Sigmoid colon (tissue), 7 donors: ENCODE measurements around the gene AP1G2. TPM values are rescaled to one million over a fixed set of nuclear protein-coding genes. Genes with fewer than 3 reads are reported as not detected.
A peak's percentile ranks its signal among the peaks of the same experiment; 100 is the strongest.

Experiments used
- DNase-seq: peaks from one replicate; pipeline ENCODE4 v3.0.0-alpha.2; 2019
- H3K27ac ChIP-seq, 4 donors: fragments of 200-600 bp; sonication (generic); one replicate each; pipeline ENCODE4 v1.5.1; 2016 to 2019; ENCODE audit warnings: mild to moderate bottlenecking in 1 of 4
- H3K27me3 ChIP-seq, 3 donors: fragments of 200-600 bp; sonication (generic); one replicate each; pipeline ENCODE4 v1.5.1; 2019; ENCODE audit warnings: mild to moderate bottlenecking in 1 of 3
- H3K36me3 ChIP-seq, 4 donors: fragments of 200-600 bp; sonication (generic); one replicate each; pipeline ENCODE4 v1.5.1; 2016 to 2019
- H3K4me1 ChIP-seq, 4 donors: fragments of 200-600 bp; sonication (generic); one replicate each; pipeline ENCODE4 v1.5.1; 2017 to 2019
- H3K4me3 ChIP-seq, 4 donors: fragments of 200-600 bp; sonication (generic); one replicate each; pipeline ENCODE4 v1.5.1; 2017 to 2019; ENCODE audit warnings: mild to moderate bottlenecking in 2 of 4, moderate library complexity in 1 of 4
- H3K9me3 ChIP-seq, 4 donors: fragments of 200-600 bp in 3 of 4; sonication (generic) in 3 of 4; one replicate each; pipeline versions ENCODE4 v1.5.1 to v1.6.1; 2013 to 2019
- CTCF ChIP-seq, 4 experiments: fragments of 450-650 bp in 3 of 4; fragments of 200-600 bp in 1 of 4; IDR thresholded peaks; one replicate each; pipeline ENCODE4 v1.5.1; 2016 to 2019; ENCODE audit warnings: antibody characterized with exemption in 4 of 4, mild to moderate bottlenecking in 3 of 4, moderate library complexity in 2 of 4
- EP300 ChIP-seq, 4 donors: sonication (generic); formaldehyde crosslinking; IDR thresholded peaks; one replicate each; pipeline ENCODE4 v1.6.1; 2017; ENCODE audit warnings: antibody characterized with exemption in 4 of 4
- POLR2A ChIP-seq, 2 donors: fragments of 450-650 bp; IDR thresholded peaks; one replicate each; pipeline ENCODE4 v1.6.1; 2016; ENCODE audit warnings: antibody characterized with exemption in 2 of 2, mild to moderate bottlenecking in 2 of 2, moderate library complexity in 2 of 2
- POLR2AphosphoS5 ChIP-seq, 4 donors: sonication (generic); formaldehyde crosslinking; IDR thresholded peaks; one replicate each; pipeline ENCODE4 v1.6.1; 2017; ENCODE audit warnings: antibody characterized with exemption in 4 of 4
- WGBS, 2 donors: extraction: QIAGEN DNeasy Blood & Tissue Kit; methylation state at CpG; one replicate each; pipeline ENCODE4 v1.1.7; 2013; 5-methylcytosine and 5-hydroxymethylcytosine counted together
- intact Hi-C: fragments of 100-400 bp; cut with DNase I; formaldehyde crosslinking; loops from one replicate; pipeline ENCODE4 v1.15.1; 2023
- polyA plus RNA-seq, 3 donors: library from polyadenylated mRNA; stranded (reverse); fragments of 200-250 nt; gene quantifications; one replicate each; pipeline ENCODE4 v1.2.3, GENCODE V29; 2013
- total RNA-seq, 4 donors: library from RNA; depleted of rRNA; stranded (reverse); fragments of >200 nt; gene quantifications; one replicate each; pipeline ENCODE4 v1.1.0, GENCODE V29; 2016
- donor health status: healthy with polysubstance abuse.
- donor health status: Bipolar disorder and iron deficiency.
- donor health status: healthy.

AP1G2 gene
- total and polyA plus RNA-seq, 7 donors, result 16.4 to 124 (median 33.0) TPM

DNA sequence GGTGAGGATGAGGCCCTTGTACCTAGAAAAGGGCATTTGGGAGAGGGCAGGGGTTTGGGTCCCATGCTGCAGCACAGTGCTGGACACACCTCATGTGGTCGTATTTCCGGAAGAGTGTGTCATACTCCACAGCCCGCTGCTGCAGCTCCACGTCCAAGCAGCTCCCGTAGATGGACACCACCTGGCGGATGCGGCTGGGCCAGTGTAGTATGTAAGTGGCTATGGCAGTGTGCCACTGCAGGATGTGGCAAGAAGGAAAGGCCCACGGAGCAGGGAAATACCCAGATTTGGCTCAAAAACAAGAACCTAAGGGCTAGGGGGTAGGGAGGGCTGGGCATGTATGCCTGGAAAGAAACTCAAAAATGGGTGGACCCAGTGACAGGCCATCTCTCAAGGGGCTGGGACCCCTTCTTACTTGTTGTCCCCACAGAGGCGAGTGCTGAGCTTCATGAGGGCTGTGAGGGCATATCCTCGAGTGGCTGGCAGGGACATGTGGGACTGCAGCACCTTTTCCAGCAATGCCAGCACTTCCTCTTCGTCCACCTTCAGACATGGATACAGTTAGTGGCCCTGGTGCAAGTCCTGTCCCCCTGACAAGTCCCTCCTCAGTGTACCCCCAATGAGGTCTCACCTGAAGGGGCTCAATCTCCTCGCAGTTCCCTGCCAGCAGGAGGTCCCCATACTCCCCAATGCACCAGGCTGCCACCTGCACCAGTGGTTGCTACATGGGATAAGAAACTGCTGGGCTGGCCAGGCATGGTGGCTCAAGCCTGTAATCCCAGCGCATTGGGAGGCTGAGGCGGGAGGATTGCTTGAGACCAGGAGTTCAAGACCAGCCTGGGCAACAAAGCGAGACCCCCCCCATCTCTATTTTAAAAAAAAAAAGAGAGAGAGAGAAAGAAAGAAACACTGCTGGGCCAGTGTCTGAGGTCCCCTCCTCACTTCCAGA, 5.4 kb downstream of the AP1G2 start:
- 78 to 81% methylated on average over 15 of the region's 15 CpGs for WGBS, 2 donors
- Histone ChIP-seq H3K4me3 (no peak overlapping the region), H3K4me1 (peaks cover 0 to 22% (median 18%) of the 10 kb centered on the region in 4 donors), H3K27ac (no peak overlapping the region), H3K36me3 (peaks cover 0 to 20% (median 3%) of the 10 kb centered on the region in 4 donors), H3K27me3 (no peaks in the 10 kb centered on the region), H3K9me3 (no peaks in the 10 kb centered on the region)
- intact Hi-C loops, result loop anchor here (1.0 kb wide), 1 partner anchor 84 kb away; no protein-coding TSS in a partner anchor
- TF ChIP-seq POLR2AphosphoS5 (IDR thresholded peaks at IDR 0.05) (peak in 1 of 4 donors; percentile 10), EP300 (IDR thresholded peaks at IDR 0.05) (no peak)
- DNase-seq, result peak; percentile 85

- 90 to 98% methylated on average over 2 of the region's 2 CpGs for WGBS, 2 donors
- TF ChIP-seq CTCF (IDR thresholded peaks at IDR 0.05), result no peak
- no peak for TF ChIP-seq EP300 (IDR thresholded peaks at IDR 0.05)
- no peak for TF ChIP-seq POLR2A (IDR thresholded peaks at IDR 0.05)
- no peak for TF ChIP-seq POLR2AphosphoS5 (IDR thresholded peaks at IDR 0.05)
- intact Hi-C loops, result no loop called here
- peak; percentile 40 for DNase-seq
- H3K27me3 ChIP-seq, result no peaks in the 10 kb centered on the region
- peaks cover 0 to 21% (median 19%) of the 10 kb centered on the region in 4 donors for H3K4me1 ChIP-seq
- no peak overlapping the region for H3K4me3 ChIP-seq
- H3K27ac ChIP-seq, result no peak overlapping the region
- peaks cover 0 to 20% (median 3%) of the 10 kb centered on the region in 4 donors for H3K36me3 ChIP-seq
- H3K9me3 ChIP-seq, result no peaks in the 10 kb centered on the region
Measured at GRCh38 chr14:23561259-23561658, 6.3 kb downstream of the AP1G2 start.

DNA sequence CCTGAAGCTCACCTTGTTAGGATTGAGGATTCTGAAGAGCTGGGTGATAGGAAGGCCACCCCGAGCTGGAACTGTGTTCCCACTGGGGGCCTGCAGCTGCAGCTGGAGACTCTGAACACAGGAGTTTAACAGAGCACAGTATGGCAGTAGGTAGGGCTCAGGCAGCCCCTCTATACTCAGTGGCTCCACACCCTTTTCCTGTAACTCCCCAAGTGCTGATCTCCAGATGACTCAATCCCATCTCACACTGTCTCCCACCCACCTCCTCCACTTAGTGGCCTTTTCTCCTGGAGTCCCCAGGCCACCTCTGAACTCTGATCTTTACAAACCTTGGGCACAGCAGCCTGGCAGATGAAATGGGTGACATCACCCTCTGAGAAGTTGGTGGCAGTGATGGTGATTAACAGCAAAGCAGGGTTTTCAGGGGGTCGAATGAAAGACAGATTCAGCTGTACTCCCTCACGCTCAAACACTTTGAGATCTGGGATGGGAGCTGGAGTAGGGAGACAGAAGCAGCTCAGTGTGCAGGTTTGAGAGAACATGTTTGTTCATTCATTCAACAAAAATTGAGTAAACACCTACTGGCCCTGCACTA, 7.6 kb downstream of the AP1G2 start:
- Histone ChIP-seq H3K4me3 (no peak overlapping the region), H3K27me3 (no peaks in the 10 kb centered on the region), H3K9me3 (no peaks in the 10 kb centered on the region), H3K36me3 (peaks cover 0 to 20% (median 3%) of the 10 kb centered on the region in 4 donors), H3K27ac (no peak overlapping the region), H3K4me1 (peaks cover 0 to 28% (median 25%) of the 10 kb centered on the region in 4 donors)
- TF ChIP-seq CTCF (IDR thresholded peaks at IDR 0.05) (no peak), POLR2AphosphoS5 (IDR thresholded peaks at IDR 0.05) (no peak), POLR2A (IDR thresholded peaks at IDR 0.05) (no peak)
- intact Hi-C loops, result loop anchor here (5.0 to 10.0 kb wide), 6 partner anchors 193 to 885 kb away; partner anchors contain the start of genes ACIN1, C14orf119, DCAF11 and EFS
- no peak for DNase-seq
- 90 to 91% methylated on average over 3 of the region's 3 CpGs for WGBS, 2 donors

- TF ChIP-seq CTCF (IDR thresholded peaks at IDR 0.05) (peak; percentile 43 to 91 (median 68)), POLR2AphosphoS5 (IDR thresholded peaks at IDR 0.05) (no peak), EP300 (IDR thresholded peaks at IDR 0.05) (no peak), POLR2A (IDR thresholded peaks at IDR 0.05) (no peak)
- Histone ChIP-seq H3K9me3 (no peaks in the 10 kb centered on the region), H3K4me3 (no peak overlapping the region), H3K4me1 (peaks cover 0 to 31% (median 26%) of the 10 kb centered on the region in 4 donors), H3K27me3 (no peaks in the 10 kb centered on the region), H3K36me3 (peaks cover 0 to 20% (median 3%) of the 10 kb centered on the region in 4 donors), H3K27ac (peak overlapping the region in 2 of 4 donors; percentile 6 to 42)
- no peak for DNase-seq
- intact Hi-C loops, result loop anchor here (5.0 to 10.0 kb wide), 6 partner anchors 192 to 886 kb away; partner anchors contain the start of genes ACIN1, C14orf119, DCAF11 and EFS
- WGBS, 2 donors, result 77 to 79% methylated on average over 21 of the region's 21 CpGs
Measured at GRCh38 chr14:23559010-23559925, 8.3 kb downstream of the AP1G2 start.
